ENCODE data around the gene NUP205.

- TF ChIP-seq CTCF (IDR thresholded peaks at IDR 0.05; ENCODE audit: poor library complexity) (no peak), EZH2 (IDR thresholded peaks at IDR 0.05; ENCODE audit: borderline replicate concordance) (no peak)
Measured at GRCh38 chr7:135600226-135600625, 42.5 kb downstream of the NUP205 start.

Data from hepatocyte (in vitro differentiated cells).